HG02943 (cell line): ENCODE data around the gene ZNF771.
"Not testable (repeated sequence)": the region's sequence is repeated elsewhere in the genome, so short reads cannot be mapped to it uniquely, and the experiment has no call there.

Experiments used
- ATAC-seq: cut with Tn5 transposase; IDR thresholded peaks from one replicate; pipeline ENCODE4 v1.9.1; 2021; ENCODE audit warnings: mild to moderate bottlenecking, low read depth, moderate library complexity; ENCODE audit not compliant: unreplicated experiment

ZNF771 gene

DNA sequence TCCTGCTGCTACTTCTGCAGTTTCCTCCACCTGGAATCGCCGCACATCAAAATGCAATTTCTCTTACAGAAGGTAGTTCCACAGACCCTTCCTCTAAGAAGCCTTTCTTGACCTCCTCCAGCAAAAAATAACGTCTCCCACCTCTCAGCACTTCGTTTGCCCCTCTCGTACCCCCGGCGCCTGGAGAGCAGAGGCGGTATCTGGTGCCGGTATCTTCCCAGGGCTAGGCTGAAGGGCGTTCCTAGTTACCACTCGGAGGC, 21.9 kb downstream of the ZNF771 start:
- ATAC-seq: peak; percentile 16

DNA sequence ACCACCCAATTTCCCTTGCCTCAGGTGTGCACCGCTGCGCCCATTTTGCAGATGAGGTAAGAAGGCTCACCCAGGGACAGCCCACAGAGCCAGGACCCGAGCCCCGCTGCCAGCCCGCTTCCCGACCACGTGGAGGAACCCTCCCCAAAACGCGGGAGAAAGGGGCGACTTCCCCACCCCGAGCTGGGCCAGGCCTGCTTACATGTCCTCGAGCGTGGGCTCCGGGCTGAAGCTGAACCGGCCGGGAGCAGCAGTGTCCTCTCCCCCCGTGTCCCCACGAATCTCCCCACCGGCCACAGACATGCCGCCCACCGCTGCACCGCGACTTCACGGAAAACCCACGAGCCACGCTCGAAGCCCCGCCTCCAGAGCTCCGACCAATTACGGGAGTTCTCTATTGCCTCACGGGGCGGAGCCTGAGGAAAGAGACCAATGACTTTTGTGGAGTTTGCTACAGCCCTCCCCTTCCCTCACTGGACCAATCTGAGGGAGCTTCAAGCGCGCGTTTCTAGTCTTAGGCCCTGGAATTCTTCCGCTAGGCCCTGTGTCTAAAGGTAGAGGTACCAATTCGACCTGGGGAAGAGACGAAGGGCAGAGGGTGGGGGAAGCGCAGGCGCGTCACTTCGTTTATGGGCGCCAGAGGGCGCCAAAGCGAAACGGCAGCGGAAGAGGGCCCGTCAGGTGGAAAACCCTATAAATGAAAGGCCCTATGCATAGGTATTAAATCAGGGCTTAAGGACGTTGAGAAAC, 22.4 kb downstream of the ZNF771 start, which contains the start of gene DCTPP1:
Gene DCTPP1, minus strand, starts transcription at position 353 of the 750 bp plus-strand sequence. Its CDS starts 50 bp downstream, at position 303.
- peak; percentile 94 for ATAC-seq

DNA sequence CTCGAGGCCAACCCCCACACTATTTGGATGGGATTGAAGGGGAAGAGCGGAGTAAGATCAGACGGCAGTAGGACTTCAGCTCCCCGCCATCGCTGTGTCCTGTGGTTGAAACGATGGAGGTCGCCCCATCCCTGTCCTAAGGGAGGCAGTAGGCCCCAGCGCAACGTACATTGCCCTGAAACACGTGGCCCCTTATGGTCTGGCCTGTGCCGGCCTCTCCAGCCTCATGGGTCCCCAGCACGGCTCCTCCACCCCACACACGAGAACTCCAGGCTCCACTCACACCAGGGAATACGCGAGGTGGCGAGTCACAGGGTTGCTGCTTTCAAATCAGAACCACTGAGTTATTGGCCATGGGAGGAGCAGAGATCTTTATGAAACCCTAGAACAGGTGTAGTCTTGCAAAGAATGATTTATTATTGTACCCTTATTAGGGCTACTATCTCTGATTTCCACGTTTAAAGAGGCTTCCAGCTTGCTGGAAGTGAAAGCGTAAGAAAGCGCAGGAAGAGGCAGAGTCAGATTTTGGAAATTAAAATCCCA, 23.1 kb downstream of the ZNF771 start:
- no peak for ATAC-seq

DNA sequence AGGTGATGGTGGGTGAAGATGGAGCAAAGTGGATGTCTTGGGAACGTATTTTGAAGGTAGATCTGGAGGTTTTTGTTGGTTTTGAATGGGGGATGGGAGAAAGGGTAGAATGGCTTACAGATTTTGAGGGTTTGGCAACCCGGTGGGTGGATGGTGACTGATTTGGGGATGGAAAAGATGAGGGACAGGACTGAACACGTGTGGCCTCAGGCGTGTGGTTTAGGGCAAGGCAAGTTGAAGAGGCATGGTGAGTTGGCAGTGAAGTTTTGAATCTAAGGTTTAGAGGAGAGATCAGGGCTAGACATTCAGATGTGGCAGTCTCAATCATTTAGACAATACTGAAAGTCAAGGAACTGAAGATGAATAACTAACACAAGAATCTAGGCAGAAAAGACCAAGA, 27.4 kb downstream of the ZNF771 start:
- no peak for ATAC-seq

DNA sequence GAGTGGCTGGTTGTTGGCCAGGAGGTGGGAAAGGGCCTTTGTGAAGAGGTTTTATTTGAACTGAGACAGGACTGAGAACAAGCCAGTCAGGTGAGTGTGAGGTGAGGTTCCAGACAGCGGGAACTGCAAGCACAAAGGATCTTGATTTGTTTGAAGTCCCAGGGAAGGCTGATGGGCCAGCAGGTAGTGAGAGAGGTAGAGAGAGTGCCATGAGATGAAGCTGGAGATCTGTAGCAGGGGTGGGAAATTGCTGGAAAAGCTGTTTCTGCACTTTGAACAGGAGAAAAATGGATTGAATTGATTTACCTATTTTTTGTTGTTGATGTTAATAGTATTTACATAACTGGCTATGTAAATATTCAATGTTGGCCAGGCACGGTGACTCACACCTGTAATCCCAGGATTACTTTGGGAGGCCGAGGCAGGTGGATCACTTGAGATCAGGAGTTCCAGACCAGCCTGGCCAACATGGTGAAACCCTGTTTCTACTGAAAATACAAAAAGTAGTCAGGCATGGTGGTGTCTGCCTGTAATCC, 30.2 kb downstream of the ZNF771 start:
- no peak for ATAC-seq

- no peak for ATAC-seq
These were observed 31.4 kb downstream of the ZNF771 start for GRCh38 chr16:30438835-30439234.

GRCh38 chr16:30439720-30440348, 32.4 kb downstream of the ZNF771 start:
- ATAC-seq: no peak

GRCh38 chr16:30443631-30444030, 36.2 kb downstream of the ZNF771 start:
- no peak for ATAC-seq

GRCh38 chr16:30444231-30445148, 37.1 kb downstream of the ZNF771 start:
- no peak for ATAC-seq

- ATAC-seq: peak; percentile 30
These were observed 37.7 kb downstream of the ZNF771 start for GRCh38 chr16:30445149-30445407.

- peak; percentile 79 for ATAC-seq
These were observed 38.2 kb downstream of the ZNF771 start, which contains the start of gene SEPHS2 for GRCh38 chr16:30445408-30446202. TSS of gene SEPHS2 (minus strand) at chr16:30445874. CDS start at chr16:30445727, 147 bp downstream.

- ATAC-seq: no peak
These were observed 38.8 kb downstream of the ZNF771 start for GRCh38 chr16:30446203-30446595.

- ATAC-seq: no peak
These were observed 40.3 kb downstream of the ZNF771 start for GRCh38 chr16:30447512-30448226.

DNA sequence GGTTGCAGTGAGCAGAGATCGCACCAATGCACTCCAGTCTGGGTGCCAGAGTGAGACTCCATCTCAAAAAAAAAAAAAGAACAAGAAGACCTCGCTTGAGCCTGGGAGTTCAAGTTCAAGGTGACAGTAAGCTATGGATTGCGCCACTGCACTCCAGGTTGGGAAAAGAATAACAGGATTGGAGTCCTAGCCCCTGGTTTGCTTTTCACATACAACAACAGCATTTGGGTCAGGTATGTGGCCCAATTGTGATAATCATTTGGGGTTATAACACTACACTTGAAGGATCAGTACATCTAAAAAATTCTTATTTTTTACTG, 41.7 kb downstream of the ZNF771 start:
- no peak for ATAC-seq

- not testable (repeated sequence) for ATAC-seq
These were observed 45.5 kb downstream of the ZNF771 start for GRCh38 chr16:30452709-30453580.

DNA sequence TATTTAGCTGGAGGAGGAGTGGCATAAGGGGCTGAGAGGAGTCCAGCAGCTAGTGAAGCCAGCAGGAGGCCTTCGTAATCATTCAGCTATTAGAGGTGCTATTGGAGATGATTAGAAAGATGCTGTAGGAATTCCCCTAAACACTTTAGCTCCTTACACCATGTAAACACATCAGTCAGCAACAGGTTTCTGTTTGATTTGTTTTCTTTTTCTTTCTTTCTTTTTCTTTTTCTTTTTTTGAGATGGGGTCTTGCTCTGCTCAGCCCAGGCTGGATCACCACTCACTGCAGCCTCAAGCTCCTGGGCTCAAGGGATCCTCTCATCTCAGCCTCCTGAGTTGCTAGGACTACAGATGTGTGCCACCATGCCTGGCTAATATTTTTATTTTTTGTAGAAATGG, 48.9 kb downstream of the ZNF771 start:
- no peak for ATAC-seq

DNA sequence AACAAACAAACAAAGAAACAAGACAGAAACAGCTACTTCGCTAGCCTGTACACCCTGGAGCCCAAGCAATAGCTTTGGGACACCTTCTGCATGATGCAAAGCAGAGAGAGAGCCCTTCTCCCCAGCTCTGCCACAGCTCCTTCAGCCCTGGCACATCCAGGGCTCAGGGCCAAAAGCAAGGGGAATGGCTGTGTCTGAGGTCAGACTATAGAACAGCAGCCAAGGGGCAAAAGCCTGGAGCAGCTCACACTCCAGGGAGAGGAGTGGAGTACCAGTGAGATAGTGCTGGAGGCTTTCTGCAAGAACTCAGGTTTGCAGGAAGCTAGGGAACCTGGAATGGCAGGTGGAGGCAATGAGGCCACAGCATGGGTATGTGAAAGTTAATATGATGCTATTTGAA, 49.9 kb downstream of the ZNF771 start:
- ATAC-seq: no peak

- no peak for ATAC-seq
These were observed 50.5 kb downstream of the ZNF771 start for GRCh38 chr16:30457743-30458560.
